T-helper 2 cell (primary cell): ENCODE results near the gene CFAP119.
A peak's percentile ranks its signal among the peaks of the same experiment; 100 is the strongest.
"Not testable (repeated sequence)": the region's sequence is repeated elsewhere in the genome, so short reads cannot be mapped to it uniquely, and the experiment has no call there.

Source experiments
- DNase-seq, 5 experiments: peaks; one replicate each; pipeline versions ENCODE4 v3.0.0 to v3.0.0-alpha.2; 2012 to 2022
- total RNA-seq, 2 donors: gene quantifications; one replicate each; lab custom pipeline; 2026; lab: John Stamatoyannopoulos, UW

Gene CFAP119
- total RNA-seq: 3.2 to 5.6 reads per million in 2 donors

GRCh38 chr16:30761928-30762902, at the start of gene CFAP119, which contains the start of gene RNF40:
CFAP119 (minus strand) TSS chr16:30762062; CDS start chr16:30761748, 314 bp downstream.
RNF40 (plus strand) TSS chr16:30762322; CDS start chr16:30762546, 224 bp downstream.
- peak; percentile 80 to 94 (median 87) for DNase-seq

GRCh38 chr16:30809675-30810074, 47.8 kb upstream of the CFAP119 start:
- not testable (repeated sequence) for DNase-seq

- DNase-seq: not testable (repeated sequence)
Observed at GRCh38 chr16:30808890-30809426, 47.1 kb upstream of the CFAP119 start.

- DNase-seq: no peak
Observed at GRCh38 chr16:30808146-30808545, 46.3 kb upstream of the CFAP119 start.

GRCh38 chr16:30805370-30806169, 43.7 kb upstream of the CFAP119 start:
- DNase-seq: peak in 3 of 5 experiments; percentile 25 to 38 (median 26)

GRCh38 chr16:30805056-30805369, 43.2 kb upstream of the CFAP119 start:
- no peak for DNase-seq

- no peak for DNase-seq
Observed at GRCh38 chr16:30802936-30803335, 41.1 kb upstream of the CFAP119 start.

GRCh38 chr16:30797670-30798309, 35.9 kb upstream of the CFAP119 start:
- no peak for DNase-seq

- no peak for DNase-seq
Observed at GRCh38 chr16:30794634-30795033, 32.8 kb upstream of the CFAP119 start.

- DNase-seq: no peak
Observed at GRCh38 chr16:30793508-30794069, 31.7 kb upstream of the CFAP119 start.

- no peak for DNase-seq
Observed at GRCh38 chr16:30787613-30788378, 25.9 kb upstream of the CFAP119 start.

- DNase-seq: no peak
Observed at GRCh38 chr16:30786936-30787612, 25.2 kb upstream of the CFAP119 start, which contains the start of gene ZNF629. ZNF629 (minus strand) TSS chr16:30787205; CDS start chr16:30784482, 2,723 bp downstream.

GRCh38 chr16:30786115-30786935, 24.5 kb upstream of the CFAP119 start:
- DNase-seq: no peak

GRCh38 chr16:30785126-30786106, 23.6 kb upstream of the CFAP119 start:
- DNase-seq: no peak

- DNase-seq: no peak
Observed at GRCh38 chr16:30784215-30784614, 22.4 kb upstream of the CFAP119 start.

GRCh38 chr16:30783280-30784109, 21.6 kb upstream of the CFAP119 start:
- no peak for DNase-seq

GRCh38 chr16:30782486-30783279, 20.8 kb upstream of the CFAP119 start:
- DNase-seq: no peak
